Astrocyte of the spinal cord (primary cell): Measurements from ENCODE around the gene CKMT1A.
A peak's percentile ranks its signal among the peaks of the same experiment; 100 is the strongest.
"Not testable (repeated sequence)": the region's sequence is repeated elsewhere in the genome, so short reads cannot be mapped to it uniquely, and the experiment has no call there.

Experiments used
- DNase-seq: peaks from one replicate; pipeline ENCODE4 v3.0.0; 2011; ENCODE audit warnings: low read depth, low spot score
- H3K4me3 ChIP-seq: 2 replicates; pipeline ENCODE4 v1.5.1; 2011; ENCODE audit warnings: low read depth, mild to moderate bottlenecking, low read length, moderate library complexity
- in situ Hi-C: cut with HindIII; loops from 2 replicates; pipeline ENCODE4 v1.10.0; 2017; ENCODE audit warnings: low sequenced_read_pairs
- TF ChIP-seq, protein P1 (sequence below): IDR thresholded peaks from 2 replicates; pipeline ENCODE4 v1.5.1; 2012; ENCODE audit warnings: low read depth, mild to moderate bottlenecking, low read length, inconsistent platforms

CKMT1A gene

DNA sequence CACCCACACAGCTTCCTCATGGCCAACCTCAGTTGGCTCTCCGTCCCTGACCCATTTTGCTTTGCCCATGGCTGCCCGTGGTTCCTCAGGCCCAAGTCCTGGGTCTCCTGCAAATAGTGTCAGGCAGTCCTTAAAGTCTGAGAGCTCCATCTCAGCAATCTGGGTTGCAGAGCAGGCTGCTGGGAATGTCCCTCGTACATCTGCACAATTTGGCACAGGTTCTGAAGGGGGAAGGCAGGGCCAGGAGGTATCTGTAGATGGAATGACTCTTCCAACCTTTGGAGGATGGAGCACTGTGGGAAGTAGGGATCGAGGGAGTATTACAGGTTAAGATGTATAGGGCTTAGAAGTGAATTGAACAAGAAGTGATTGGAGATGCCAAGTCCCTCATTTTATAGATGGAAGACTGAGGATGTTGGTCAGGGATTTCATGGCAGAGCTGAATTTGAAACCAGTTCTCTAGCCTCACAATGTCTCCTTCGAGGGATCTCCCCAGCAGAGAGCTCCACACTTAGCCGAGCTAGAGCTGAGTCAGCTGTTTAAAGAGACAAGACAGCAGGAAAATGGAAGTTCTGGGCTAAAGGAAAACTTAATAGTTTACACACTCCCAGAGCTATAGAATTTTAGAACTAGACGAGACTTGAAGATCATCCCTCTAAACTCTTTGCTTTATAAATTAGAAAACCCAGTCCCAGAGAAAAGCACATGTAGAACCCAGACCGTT, 9.2 kb downstream of the CKMT1A start:
- in situ Hi-C loops = no loop called here
- DNase-seq = no peak
- TF ChIP-seq, protein P1, sequence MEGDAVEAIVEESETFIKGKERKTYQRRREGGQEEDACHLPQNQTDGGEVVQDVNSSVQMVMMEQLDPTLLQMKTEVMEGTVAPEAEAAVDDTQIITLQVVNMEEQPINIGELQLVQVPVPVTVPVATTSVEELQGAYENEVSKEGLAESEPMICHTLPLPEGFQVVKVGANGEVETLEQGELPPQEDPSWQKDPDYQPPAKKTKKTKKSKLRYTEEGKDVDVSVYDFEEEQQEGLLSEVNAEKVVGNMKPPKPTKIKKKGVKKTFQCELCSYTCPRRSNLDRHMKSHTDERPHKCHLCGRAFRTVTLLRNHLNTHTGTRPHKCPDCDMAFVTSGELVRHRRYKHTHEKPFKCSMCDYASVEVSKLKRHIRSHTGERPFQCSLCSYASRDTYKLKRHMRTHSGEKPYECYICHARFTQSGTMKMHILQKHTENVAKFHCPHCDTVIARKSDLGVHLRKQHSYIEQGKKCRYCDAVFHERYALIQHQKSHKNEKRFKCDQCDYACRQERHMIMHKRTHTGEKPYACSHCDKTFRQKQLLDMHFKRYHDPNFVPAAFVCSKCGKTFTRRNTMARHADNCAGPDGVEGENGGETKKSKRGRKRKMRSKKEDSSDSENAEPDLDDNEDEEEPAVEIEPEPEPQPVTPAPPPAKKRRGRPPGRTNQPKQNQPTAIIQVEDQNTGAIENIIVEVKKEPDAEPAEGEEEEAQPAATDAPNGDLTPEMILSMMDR = no peak
- H3K4me3 ChIP-seq = no peak overlapping the region

DNA sequence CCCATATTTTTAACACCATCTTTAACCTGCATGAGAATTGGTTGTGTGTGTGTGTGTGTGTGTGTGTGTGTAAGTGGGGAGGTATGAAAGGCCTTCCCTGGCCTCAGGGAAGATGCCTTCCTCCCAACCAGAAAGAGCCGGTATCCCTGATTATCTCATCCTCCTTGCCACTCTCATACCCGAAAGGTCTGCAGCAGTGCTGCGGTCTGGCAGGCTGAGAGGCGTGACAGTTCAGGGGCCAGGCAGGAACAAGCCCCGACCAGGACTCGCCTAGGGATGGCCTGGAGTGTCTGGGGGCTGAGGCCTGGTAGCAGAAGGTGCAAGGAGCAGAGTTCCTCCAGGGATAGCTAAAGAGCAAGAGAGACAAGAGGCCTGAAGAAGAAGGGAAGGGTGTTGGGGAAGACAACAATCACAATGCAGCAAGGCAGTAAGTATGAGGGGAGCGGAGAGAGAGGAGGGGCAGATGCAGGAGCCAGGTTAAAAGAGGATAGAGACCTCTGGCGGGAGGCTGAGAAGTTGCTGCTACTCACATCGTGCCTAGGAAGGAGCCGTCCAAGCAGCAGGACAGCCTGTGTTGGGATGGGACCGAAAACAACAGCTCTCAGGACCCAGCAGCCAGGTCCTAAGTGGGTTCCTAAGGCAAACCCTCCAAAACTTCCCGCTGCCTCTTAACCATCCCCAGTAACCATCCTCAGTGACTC, 16.9 kb downstream of the CKMT1A start:
- H3K4me3 ChIP-seq, in situ Hi-C loops, DNase-seq: not testable (repeated sequence)

DNA sequence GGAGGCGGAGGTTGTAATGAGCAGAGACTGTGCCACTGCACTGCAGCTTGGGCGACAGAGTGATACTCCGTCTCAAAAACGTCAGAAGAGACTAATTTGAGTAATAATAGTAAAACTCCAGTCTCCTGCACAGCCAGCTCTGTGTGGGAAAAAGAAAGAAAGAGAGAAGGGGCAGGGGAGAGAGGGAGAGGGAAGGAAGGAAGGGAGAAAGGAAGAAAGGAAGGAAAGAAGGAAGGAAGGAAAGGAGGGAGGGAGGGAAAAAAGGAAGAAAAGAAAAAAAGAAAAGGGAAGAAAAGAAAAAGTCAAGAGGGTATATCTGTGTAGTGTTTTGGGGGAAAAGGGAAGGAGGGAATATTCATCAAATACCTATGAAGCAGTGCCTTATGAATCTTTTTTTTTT, 29.5 kb downstream of the CKMT1A start:
- TF ChIP-seq, protein P1 = no peak
- DNase-seq = no peak
- no peak overlapping the region for H3K4me3 ChIP-seq
- in situ Hi-C loops = no loop called here

DNA sequence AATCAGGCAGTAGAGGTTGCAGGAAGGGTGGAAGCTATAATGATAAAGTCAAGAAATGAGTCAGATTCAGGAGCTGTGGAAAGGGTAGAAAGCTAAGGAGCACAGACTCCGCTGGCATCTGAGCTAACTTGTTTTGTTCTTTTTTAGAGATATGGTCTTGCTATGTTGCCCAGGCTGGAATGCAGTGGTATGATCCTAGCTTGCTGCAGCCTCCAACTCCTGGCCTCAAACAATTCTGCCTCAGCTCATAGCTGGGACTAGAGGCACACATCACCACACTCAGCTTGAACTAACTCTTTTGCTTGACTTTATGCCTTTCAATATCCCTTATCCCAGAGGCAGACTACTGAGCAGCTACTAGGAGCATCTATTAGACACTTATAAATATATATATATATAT, 32.6 kb downstream of the CKMT1A start:
- H3K4me3 ChIP-seq, in situ Hi-C loops, DNase-seq: not testable (repeated sequence)

GRCh38 chr15:43728053-43728725, 34.5 kb downstream of the CKMT1A start:
- H3K4me3 ChIP-seq, in situ Hi-C loops: not testable (repeated sequence)
- DNase-seq = peak; percentile 6

DNA sequence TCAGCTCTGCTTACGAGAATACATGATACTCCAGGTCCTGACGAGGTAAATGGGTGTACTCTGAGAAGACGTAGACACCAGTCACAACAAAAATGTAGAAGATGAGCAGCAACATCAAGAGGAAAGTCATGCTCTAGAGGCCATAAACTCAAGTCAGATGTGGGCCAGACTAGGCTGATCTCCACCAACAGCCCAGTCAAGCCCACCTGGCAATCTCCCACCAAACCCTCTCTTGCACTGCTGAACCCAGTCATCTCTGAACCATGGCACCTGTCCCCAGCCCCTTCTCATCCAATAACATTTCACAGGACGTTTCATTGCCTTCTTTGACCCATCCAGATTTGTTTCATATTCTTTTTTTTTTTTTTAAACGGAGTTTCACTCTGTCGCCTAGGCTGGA, 41.8 kb downstream of the CKMT1A start:
- no peak overlapping the region for H3K4me3 ChIP-seq
- TF ChIP-seq, protein P1 = no peak
- in situ Hi-C loops = no loop called here
- no peak for DNase-seq

DNA sequence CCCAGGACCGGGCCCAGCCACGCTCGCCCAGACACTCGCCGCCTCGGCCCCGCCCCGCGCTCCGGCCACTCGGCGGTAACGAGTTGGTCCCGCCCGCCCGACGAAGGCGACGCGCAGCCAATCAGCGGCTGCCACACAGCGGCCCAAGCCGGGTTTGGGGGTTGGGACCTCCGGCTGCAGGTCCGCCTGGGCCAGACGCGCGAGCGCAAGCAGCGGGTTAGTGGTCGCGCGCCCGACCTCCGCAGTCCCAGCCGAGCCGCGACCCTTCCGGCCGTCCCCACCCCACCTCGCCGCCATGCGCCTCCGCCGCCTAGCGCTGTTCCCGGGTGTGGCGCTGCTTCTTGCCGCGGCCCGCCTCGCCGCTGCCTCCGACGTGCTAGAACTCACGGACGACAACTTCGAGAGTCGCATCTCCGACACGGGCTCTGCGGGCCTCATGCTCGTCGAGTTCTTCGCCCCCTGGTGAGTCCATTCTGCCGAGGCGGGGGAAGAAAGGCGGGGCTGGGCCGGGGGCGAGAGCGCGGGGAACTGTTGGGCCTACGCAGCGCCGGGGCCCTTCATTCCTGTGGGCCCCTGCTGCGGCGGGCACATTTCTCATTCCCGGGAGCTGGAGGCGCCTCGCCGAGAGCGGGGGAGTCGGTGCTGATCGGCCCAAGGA, 52.7 kb downstream of the CKMT1A start, which contains the start of gene PDIA3:
Gene PDIA3, plus strand, starts transcription at position 194 of the 658 bp plus-strand sequence. Its CDS starts 102 bp downstream, at position 296.
- in situ Hi-C loops = not testable (repeated sequence)
- peak within 1 kb of the TSS; percentile 85 for H3K4me3 ChIP-seq
- DNase-seq = peak; percentile 90

DNA sequence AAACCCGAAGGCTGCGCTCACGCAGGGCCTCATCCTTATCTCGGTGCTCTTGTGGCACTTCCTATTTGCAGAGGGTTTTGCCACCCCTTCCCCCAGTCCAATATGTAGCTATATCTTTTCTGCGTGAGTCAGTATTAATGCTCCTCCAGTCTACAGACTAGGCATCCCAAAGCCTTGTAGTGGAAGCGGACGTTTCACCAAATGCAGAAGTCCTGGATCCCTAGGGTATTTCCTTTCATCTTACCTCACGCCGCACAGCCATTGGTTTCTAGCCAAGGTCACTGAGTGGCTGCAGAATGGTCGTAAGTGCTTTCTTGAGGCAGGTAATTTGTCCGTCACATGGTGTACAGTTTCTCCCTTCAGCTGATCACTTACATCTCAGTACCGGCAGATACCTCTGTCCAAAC, 53.2 kb downstream of the CKMT1A start:
- peak; percentile 43 for DNase-seq
- in situ Hi-C loops = not testable (repeated sequence)
- H3K4me3 ChIP-seq = peak overlapping the region; percentile 85

- TF ChIP-seq, protein P1 = no peak
- in situ Hi-C loops = no loop called here
- H3K4me3 ChIP-seq = no peak overlapping the region
- peak; percentile 6 for DNase-seq
These were observed 54.7 kb downstream of the CKMT1A start for GRCh38 chr15:43748376-43748775.
